NT2/D1 (cell line): Measurements from ENCODE around the gene ZNF200.
"Not testable (repeated sequence)": the region's sequence is repeated elsewhere in the genome, so short reads cannot be mapped to it uniquely, and the experiment has no call there.

ENCODE experiments used
- SUZ12 ChIP-seq: IDR thresholded peaks from 2 replicates; pipeline ENCODE4 v1.6.1; 2011; ENCODE audit not compliant: insufficient read length, insufficient read depth; ENCODE audit errors: extremely low read depth
- YY1 ChIP-seq: IDR thresholded peaks from 2 replicates; pipeline ENCODE4 v1.6.1; 2011; ENCODE audit not compliant: insufficient read length, insufficient read depth

- TF ChIP-seq YY1, SUZ12: not testable (repeated sequence)
These were observed 36.3 kb upstream of the ZNF200 start for GRCh38 chr16:3271281-3271680.
